Measurements from ENCODE around the gene CLCN1.
"Not testable (repeated sequence)": the region's sequence is repeated elsewhere in the genome, so short reads cannot be mapped to it uniquely, and the experiment has no call there.

The CLCN1 gene

DNA sequence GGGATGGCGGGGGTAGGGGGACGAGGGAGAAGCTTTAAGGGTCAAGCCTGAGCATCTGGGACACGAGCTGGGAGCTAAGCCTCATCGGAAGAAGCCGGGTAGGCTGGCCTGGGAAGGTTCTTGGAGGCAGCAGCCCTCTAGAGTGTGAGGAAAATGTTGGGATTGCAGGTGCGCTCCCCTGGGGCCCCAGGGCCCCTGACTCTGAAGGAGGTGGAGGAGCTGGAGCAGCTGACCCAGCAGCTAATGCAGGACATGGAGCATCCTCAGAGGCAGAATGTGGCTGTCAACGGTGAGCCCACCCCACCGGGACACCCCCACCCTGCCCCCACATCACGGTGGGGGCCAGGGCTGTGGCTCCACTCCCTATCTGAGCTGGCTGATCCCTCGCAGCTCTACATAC lies 72.1 kb downstream of the CLCN1 start:
- no peak for DNase-seq

- DNase-seq, result no peak
Measured at GRCh38 chr7:143388491-143389101, 72.7 kb downstream of the CLCN1 start.

GRCh38 chr7:143389316-143390103 lies 73.6 kb downstream of the CLCN1 start:
- no peak for DNase-seq

- DNase-seq, result no peak
Measured at GRCh38 chr7:143390104-143390772, 74.3 kb downstream of the CLCN1 start.

DNA sequence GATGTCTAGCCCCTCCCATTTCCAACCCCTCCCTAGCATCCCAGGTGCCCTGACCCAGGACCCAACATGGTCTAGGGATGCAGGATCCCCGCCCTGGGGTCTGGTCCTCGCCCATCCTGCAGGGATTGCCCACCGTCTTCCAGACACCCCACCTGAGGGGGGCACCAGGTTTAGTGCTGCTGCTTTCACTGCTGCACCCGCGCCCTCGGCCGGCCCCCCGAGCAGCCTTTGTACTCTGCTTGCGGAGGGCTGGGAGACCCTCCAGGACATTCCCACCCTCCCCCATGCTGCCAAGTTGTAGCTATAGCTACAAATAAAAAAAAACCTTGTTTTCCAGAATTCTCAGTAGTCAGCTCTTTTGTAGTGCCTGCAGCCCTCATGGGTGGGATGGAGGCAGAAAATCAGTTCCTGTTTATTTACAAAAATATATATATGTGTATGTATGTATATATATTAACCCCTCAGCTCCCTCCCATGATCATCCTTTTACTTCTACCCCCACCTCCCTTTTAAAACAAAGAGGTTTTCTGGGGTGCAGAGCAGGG lies 74.9 kb downstream of the CLCN1 start:
- DNase-seq, result no peak

GRCh38 chr7:143391462-143392404 lies 75.8 kb downstream of the CLCN1 start:
- no peak for DNase-seq

- DNase-seq, result not testable (repeated sequence)
Measured at GRCh38 chr7:143392427-143392826, 76.5 kb downstream of the CLCN1 start.

- DNase-seq, result no peak
Measured at GRCh38 chr7:143392875-143393266, 77.0 kb downstream of the CLCN1 start.

DNA sequence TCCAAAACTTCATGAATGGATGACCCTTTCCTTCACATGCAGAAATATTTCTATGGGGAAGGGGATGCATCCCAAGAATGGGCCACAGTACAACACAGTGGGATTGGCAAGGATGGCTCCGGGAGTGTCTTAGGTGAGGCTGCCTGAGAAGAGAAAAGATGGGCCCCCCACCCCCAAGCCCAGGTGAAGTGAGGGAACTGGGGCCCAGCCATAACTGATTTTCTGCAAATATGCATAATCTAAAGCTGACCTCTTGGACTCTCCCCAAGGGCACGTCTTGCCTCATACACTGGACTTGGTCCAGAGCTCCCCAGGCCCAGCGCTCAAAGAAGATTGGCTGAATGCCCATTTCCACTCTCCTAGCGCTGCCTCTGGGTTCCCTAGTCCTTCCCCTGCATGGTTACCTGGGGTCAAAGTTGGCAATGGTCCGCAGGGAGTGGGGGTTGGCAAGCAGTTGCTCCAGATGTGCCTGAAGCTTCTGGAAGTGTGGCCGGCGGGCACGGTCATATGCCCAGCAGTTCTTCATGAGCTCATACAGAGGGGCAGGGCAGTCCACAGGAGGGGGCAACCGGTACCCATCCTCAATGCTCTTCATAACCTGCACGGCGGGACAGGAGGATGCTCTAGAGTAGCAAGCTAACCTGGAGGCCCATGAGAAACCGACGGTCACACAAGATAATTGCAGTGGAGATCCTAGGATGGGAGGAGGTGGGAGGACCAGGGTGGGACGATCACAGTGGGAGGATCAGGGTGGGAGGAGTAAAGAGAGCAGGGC lies 77.5 kb downstream of the CLCN1 start:
- no peak for DNase-seq

- no peak for DNase-seq
Measured at GRCh38 chr7:143394068-143394467, 78.2 kb downstream of the CLCN1 start.

GRCh38 chr7:143394777-143395176 lies 78.9 kb downstream of the CLCN1 start:
- no peak for DNase-seq

GRCh38 chr7:143395187-143396149 lies 79.6 kb downstream of the CLCN1 start:
- peak; percentile 93 for DNase-seq

DNA sequence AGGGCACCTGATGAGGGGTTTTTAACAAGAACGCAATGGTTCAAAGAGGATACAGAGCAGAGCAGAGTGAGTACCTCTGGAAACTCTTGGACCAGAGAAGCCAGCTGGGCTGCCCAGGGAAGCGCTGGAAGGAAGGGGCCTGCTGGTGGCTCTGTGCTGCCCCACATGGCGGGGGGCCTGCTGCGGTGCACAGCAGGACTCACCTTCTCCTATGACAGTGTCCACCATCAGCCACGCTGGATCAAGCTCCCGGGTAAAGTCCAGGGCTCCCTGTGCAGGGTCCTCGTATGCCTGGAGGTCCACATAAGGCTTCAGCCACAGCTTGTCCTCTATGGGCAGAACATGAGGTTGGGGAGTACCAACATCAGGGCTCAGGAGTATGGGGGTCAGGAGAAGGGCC lies 80.3 kb downstream of the CLCN1 start:
- no peak for DNase-seq

DNA sequence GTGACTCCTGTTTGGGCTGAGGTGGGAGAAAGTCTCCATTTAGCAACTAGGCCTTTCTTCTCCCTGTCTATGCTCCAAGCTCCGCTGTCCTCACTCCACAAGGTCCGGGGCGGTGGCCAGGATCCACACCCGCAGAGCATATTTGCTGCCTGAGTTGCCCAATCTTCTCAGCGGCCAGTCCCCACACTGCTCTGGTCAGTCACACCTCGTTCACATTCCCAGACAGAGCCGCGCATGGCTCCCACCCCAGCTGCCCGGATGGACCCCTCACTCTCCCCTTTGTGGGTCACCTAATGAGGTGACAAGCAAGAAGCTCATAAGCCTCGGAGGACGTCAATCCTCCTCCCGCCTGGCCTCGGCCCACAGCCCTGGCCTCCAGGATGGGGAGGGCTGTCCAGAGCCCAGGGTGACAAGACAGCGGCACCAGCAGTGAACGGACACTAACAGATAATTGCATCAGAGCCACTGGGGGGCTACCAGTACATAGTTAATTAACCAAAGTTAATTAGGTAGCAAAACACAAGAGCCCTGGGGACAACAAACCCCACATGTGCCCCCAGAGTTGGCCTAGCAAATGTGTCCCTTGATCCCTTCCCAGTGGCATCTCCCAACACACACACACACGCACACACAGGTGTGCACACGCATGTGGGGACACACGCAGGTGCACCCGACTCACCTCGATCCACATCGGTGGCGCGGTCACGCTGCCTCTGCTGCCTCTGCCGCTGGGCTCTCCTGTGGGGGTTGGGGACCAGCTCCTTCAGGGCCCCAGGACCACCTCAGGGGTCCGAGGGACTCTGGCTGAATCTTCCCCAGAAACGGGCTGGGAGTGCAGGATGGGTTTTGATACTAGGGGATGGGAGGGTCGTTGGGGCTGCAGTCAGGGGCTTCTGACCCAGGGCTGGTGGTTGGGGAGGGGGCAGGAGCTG lies 81.0 kb downstream of the CLCN1 start:
- no peak for DNase-seq

DNA sequence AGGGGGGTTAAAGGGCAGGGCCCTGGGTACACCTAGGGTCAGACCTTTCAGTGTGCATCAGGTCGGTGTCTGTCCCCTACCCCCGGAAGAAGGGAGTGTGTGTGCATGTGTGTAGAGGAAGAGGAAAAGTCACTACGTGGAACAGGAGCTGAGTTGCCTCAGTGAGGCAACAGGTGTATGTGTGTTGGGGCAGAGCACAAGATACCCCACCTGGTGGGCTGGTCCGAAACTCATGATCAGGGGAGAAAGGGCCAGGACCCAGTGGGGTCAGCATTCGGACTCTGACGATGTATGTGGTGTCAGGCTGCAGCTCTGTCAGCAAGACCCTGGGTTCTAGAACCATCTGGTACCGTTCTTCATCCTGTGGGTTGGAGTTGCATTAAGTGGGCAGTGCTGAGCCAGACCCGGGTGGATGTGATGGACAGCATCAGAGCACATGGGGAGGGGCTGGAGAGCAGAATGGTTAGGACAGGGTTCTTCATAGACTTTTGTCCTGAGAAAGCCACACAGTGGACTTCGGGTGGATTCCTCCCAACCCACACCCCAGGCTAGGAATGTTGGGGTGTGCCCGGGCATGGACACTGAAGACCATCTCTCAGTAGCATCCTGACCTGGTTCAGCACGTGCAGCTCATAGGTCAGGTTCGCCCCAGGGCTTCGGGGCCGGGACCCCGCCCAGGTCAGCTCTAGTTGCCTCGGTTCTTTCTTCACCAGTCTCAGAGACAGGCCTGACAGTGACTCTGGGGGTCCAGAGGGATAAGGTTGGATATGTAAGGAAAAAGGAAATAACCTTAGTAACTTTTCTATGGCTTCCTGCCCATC lies 82.0 kb downstream of the CLCN1 start:
- no peak for DNase-seq

DNA sequence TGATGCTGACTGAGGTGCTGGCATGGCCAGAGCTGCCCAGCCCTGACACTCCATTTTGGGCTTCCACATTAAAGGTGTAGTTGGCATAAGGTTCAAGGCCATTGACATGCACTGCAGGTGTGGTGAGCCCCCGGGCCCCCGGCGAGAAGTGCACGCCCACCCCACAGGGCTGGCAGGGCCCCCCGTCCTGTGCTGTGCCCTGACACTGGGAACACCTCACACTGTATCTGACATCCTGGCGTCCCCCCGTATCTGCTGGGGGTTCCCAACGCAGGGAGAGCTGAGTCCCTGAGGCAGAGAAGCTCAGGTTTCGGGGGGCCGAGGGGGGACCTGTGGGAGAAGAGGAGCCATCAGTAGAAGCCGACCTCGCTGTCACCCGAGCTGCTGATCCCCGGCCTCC lies 82.7 kb downstream of the CLCN1 start:
- DNase-seq, result no peak

GRCh38 chr7:143399151-143399550 lies 83.2 kb downstream of the CLCN1 start:
- no peak for DNase-seq

GRCh38 chr7:143399642-143400041 lies 83.7 kb downstream of the CLCN1 start:
- no peak for DNase-seq

- no peak for DNase-seq
Measured at GRCh38 chr7:143401265-143401664, 85.4 kb downstream of the CLCN1 start.

Measured in GDM1 (cell line).